Measurements from ENCODE around the gene ATF6B. TPM values are rescaled to one million over a fixed set of nuclear protein-coding genes. Genes with fewer than 3 reads are reported as not detected.
A peak's percentile ranks its signal among the peaks of the same experiment; 100 is the strongest.

ATF6B gene
- total RNA-seq, 4 donors from 2014 or later: 41.5 to 63.5 (median 57.3) TPM

GRCh38 chr6:32154514-32155161 lies 26.6 kb upstream of the ATF6B start:
- TF ChIP-seq CTCF (IDR thresholded peaks at IDR 0.05) (peak; percentile 29 to 84 (median 74)), POLR2A (IDR thresholded peaks at IDR 0.05) (no peak)

DNA sequence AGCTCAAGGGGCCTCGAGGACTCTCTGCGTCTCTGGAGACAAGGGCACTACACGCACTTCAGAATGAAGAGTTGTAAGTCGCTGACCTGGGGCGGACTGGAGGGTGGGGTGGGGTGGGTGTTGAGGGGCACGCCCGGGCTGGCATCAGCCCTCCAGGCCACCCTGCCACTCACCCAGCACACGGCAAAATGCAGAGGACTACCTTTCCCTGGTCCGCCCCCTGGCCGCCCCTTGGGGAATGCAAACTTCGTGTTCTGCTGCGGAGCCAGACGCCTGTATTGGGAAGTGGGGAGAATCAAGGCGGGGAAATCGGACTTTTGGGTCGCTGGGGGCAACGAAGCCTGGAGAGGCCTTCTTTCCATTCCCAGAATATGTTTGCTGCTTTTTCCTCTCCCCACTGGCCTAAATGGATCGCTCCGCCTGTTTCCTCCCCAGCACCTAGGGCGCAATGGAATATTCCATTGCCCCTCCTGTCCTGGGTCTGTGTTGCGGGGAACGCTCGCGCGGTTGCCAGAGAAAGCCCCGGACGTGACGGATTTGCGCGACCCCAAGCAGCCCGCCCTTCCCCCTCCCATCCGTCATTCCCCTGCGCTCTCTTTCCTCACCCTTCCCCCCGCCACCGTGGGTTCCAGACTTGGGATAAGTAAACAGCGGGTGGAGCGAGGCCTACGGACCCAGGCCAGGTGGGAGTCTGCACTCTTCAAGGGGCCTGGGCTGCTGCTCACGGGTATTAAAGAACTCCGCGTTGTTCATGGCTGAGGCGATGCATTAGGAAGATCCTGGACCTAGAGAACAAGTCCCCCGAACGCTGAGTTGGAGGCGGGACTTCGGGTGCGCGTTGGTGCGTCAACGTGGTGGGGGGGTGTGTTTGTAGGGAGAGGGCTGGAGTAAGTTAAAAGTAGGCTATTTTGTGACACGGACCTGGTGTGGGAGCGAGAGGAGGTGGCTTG lies 25.8 kb upstream of the ATF6B start, which contains the start of gene PPT2:
Gene PPT2 (plus strand): TSS at position 578 of the 950 bp plus-strand sequence. CDS start 454 bp downstream, outside the sequence.
- whole genome bisulfite sequencing, 2 donors: 0 to 1% methylated on average over 46 to 49 of the region's 52 CpGs
- TF ChIP-seq CTCF (IDR thresholded peaks at IDR 0.05) (peak in 4 of 6 experiments; percentile 6 to 32 (median 27)), POLR2A (IDR thresholded peaks at IDR 0.05) (peak in 1 of 2 donors; percentile 60)
- peak within 1 kb of the TSS; percentile 68 to 95 (median 95) for H3K27ac ChIP-seq
- H3K4me3 ChIP-seq (replicated peaks in 1 of 3): peak within 1 kb of the TSS; percentile 51 to 92 (median 57)
- H3K36me3 ChIP-seq: peaks cover 0 to 7% of the 10 kb centered on the region in 2 donors
- peak; percentile 86 to 93 for DNase-seq
- no peaks in the 10 kb centered on the region for H3K9me3 ChIP-seq
- no peaks in the 10 kb centered on the region for H3K27me3 ChIP-seq
- peaks cover 25 to 26% of the 10 kb centered on the region in 2 donors for H3K4me1 ChIP-seq
- intact Hi-C loops (cut with DNase I): loop anchor here (5.0 to 10.0 kb wide), 2 partner anchors 37 to 109 kb away; no protein-coding TSS in a partner anchor

More at GRCh38 chr6:32154514-32155161, 26.6 kb upstream of the ATF6B start:
- Histone ChIP-seq H3K27ac (peak overlapping the region; percentile 68 to 95 (median 95)), H3K27me3 (no peaks in the 10 kb centered on the region), H3K4me1 (peaks cover 25 to 26% of the 10 kb centered on the region in 2 donors), H3K4me3 (replicated peaks in 1 of 3) (peak overlapping the region; percentile 51 to 92 (median 57)), H3K9me3 (no peaks in the 10 kb centered on the region), H3K36me3 (peaks cover 0 to 7% of the 10 kb centered on the region in 2 donors)
- intact Hi-C loops (cut with DNase I): loop anchor here (5.0 to 10.0 kb wide), 2 partner anchors 37 to 110 kb away; no protein-coding TSS in a partner anchor
- DNase-seq: peak; percentile 87
- 5 to 9% methylated on average over 12 to 13 of the region's 34 CpGs for WGBS, 2 donors

DNA sequence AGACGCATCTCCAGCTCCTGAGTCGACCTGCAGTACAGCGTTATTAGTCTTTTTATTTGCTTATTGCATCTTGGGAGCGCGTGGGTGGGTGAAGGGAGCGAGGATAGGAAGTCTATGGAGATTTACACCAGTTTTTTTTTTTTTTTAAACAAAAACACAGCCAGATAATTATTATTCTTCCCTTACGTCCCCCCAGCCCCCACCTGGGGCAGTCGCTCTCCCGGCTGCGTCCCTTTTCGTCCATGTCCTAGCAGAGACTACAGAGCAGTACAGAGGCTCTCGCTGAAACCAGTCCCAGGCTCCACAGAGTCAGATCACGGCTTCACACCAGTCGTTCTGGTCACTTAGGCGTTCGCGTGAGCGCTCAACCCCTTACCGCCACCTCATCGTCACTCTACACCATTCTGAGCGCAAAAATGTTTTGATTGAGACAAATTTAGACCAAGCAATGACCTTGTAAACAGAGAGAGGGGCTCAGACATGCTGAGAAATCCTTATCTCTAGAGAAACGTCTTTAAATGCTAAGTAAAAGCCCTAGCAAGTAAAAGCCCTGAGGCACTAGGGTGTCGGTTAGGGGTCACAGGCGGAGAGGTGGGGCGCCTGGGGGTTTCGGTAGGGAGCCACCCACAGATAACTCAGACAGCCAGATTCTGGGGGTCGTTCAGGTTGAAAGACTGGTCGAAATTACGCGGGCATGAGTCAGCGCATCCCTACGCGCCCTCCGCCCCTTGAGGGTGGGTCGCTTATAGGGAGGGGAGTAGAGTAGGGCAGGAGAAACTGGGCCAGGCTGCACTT lies 24.9 kb upstream of the ATF6B start:
- peak overlapping the region; percentile 68 to 95 (median 95) for H3K27ac ChIP-seq
- WGBS, 2 donors: 13 to 33% methylated on average over 35 of the region's 35 CpGs
- peaks cover 0 to 7% of the 10 kb centered on the region in 2 donors for H3K36me3 ChIP-seq
- TF ChIP-seq CTCF (IDR thresholded peaks at IDR 0.05): no peak
- TF ChIP-seq POLR2A (IDR thresholded peaks at IDR 0.05): peak in 1 of 2 donors; percentile 40
- no peaks in the 10 kb centered on the region for H3K9me3 ChIP-seq
- H3K4me3 ChIP-seq (replicated peaks in 1 of 3): peak overlapping the region in 2 of 3 donors; percentile 51 to 92
- intact Hi-C loops (cut with DNase I): loop anchor here (5.0 to 10.0 kb wide), 2 partner anchors 36 to 108 kb away; no protein-coding TSS in a partner anchor
- DNase-seq: peak; percentile 87 to 89
- H3K4me1 ChIP-seq: peaks cover 25 to 26% of the 10 kb centered on the region in 2 donors
- no peaks in the 10 kb centered on the region for H3K27me3 ChIP-seq

DNA sequence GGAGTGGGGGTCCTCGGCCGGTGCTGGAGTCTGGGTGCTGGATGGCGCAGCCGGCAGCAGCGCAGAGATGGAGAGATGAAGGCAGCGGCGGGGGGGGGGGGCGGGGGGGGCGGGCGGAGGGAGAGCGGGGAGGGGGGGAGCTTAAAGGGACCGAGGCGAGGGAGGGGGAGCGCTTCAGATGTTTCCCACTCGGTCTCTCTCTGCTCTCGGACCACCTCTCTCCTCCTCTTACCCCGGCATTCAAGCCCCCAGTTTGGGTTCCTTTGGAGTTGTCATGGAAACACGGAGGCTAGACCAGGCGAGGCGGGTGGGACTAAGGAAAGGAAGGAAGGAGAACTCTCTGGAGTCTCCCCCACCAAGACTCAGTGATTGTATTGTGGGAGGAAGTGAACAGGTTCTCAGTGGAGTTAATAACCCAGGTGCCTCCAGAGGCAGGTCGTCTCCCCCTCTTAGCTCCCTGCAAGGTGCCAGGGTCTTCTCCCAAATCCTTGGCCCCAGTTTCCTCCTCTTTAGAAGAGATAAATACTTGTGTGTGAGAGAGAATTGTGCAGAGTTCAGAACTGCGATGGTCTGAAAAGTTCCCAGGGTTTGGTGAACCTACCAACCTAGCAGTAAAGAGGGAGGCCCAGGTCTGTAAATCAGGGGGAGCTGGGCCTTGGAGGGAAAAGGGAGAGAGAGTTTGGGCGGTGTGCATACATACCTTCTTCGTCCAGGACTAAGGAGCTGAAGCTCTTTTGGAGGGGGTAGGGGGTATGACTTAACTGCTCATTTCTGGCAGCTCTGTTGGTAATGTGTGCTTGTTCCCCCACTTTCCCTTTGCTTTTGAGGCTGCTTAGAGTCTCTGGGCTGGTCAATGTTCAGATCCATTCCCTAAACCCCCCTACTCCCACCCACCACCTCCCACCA lies 24.1 kb upstream of the ATF6B start, which contains the start of gene PRRT1:
Gene PRRT1 (minus strand): TSS at position 77 of the 906 bp plus-strand sequence. CDS start 112 bp downstream, outside the sequence.
- peak within 1 kb of the TSS; percentile 68 to 95 (median 95) for H3K27ac ChIP-seq
- 25 to 35% methylated on average over 11 to 14 of the region's 24 CpGs for WGBS, 2 donors
- H3K4me1 ChIP-seq: peaks cover 25 to 26% of the 10 kb centered on the region in 2 donors
- no peak for TF ChIP-seq POLR2A (IDR thresholded peaks at IDR 0.05)
- H3K27me3 ChIP-seq: no peaks in the 10 kb centered on the region
- H3K4me3 ChIP-seq (replicated peaks in 1 of 3): peak within 1 kb of the TSS in 1 of 3 donors; percentile 51
- H3K9me3 ChIP-seq: no peaks in the 10 kb centered on the region
- H3K36me3 ChIP-seq: no peaks in the 10 kb centered on the region
- DNase-seq: no peak
- intact Hi-C loops (cut with DNase I): loop anchor here (5.0 to 10.0 kb wide), 2 partner anchors 35 to 107 kb away; no protein-coding TSS in a partner anchor
